HFF-Myc (cell line): ENCODE data around the gene BRINP1.

ENCODE experiments used
- DNase-seq: peaks from one replicate; pipeline ENCODE4 v3.0.0-alpha.2; 2011; ENCODE audit warnings: low read depth; ENCODE audit errors: extremely low read depth
- H3K4me3 ChIP-seq: replicated peaks from 2 replicates; pipeline ENCODE4 v1.5.1; 2011; ENCODE audit warnings: low read depth, mild to moderate bottlenecking, control low read depth, low read length
- CTCF ChIP-seq: IDR thresholded peaks from 2 replicates; pipeline ENCODE4 v1.5.1; 2012; ENCODE audit warnings: mild to moderate bottlenecking, low read depth, low read length, control low read depth; ENCODE audit errors: missing control alignments

The BRINP1 gene

GRCh38 chr9:119167876-119168275 is 201.4 kb downstream of the BRINP1 start:
- TF ChIP-seq CTCF, result no peak
- no peak for DNase-seq
- no peak overlapping the region for H3K4me3 ChIP-seq

GRCh38 chr9:119167267-119167666 is 202.0 kb downstream of the BRINP1 start:
- no peak overlapping the region for H3K4me3 ChIP-seq
- no peak for DNase-seq
- TF ChIP-seq CTCF, result no peak

- no peak overlapping the region for H3K4me3 ChIP-seq
- no peak for TF ChIP-seq CTCF
- DNase-seq, result no peak
These were observed 203.1 kb downstream of the BRINP1 start for GRCh38 chr9:119166096-119166495.

GRCh38 chr9:119165131-119165530 is 204.1 kb downstream of the BRINP1 start:
- H3K4me3 ChIP-seq, result no peak overlapping the region
- DNase-seq, result no peak

GRCh38 chr9:119164716-119165115 is 204.5 kb downstream of the BRINP1 start:
- TF ChIP-seq CTCF, result no peak
- no peak overlapping the region for H3K4me3 ChIP-seq
- DNase-seq, result no peak

More at GRCh38 chr9:119165131-119165530, 204.1 kb downstream of the BRINP1 start:
- no peak for TF ChIP-seq CTCF

- no peak overlapping the region for H3K4me3 ChIP-seq
- no peak for DNase-seq
- no peak for TF ChIP-seq CTCF
These were observed 208.7 kb downstream of the BRINP1 start for GRCh38 chr9:119160551-119160950.

- DNase-seq, result no peak
- H3K4me3 ChIP-seq, result no peak overlapping the region
- no peak for TF ChIP-seq CTCF
These were observed 209.8 kb downstream of the BRINP1 start for GRCh38 chr9:119159386-119159785.
